ENCODE results near the gene TM7SF2. TPM values are rescaled to one million over a fixed set of nuclear protein-coding genes. Genes with fewer than 3 reads are reported as not detected.

The TM7SF2 gene
- total RNA-seq, 1 experiment from 2014 or later: 73.8 TPM

DNA sequence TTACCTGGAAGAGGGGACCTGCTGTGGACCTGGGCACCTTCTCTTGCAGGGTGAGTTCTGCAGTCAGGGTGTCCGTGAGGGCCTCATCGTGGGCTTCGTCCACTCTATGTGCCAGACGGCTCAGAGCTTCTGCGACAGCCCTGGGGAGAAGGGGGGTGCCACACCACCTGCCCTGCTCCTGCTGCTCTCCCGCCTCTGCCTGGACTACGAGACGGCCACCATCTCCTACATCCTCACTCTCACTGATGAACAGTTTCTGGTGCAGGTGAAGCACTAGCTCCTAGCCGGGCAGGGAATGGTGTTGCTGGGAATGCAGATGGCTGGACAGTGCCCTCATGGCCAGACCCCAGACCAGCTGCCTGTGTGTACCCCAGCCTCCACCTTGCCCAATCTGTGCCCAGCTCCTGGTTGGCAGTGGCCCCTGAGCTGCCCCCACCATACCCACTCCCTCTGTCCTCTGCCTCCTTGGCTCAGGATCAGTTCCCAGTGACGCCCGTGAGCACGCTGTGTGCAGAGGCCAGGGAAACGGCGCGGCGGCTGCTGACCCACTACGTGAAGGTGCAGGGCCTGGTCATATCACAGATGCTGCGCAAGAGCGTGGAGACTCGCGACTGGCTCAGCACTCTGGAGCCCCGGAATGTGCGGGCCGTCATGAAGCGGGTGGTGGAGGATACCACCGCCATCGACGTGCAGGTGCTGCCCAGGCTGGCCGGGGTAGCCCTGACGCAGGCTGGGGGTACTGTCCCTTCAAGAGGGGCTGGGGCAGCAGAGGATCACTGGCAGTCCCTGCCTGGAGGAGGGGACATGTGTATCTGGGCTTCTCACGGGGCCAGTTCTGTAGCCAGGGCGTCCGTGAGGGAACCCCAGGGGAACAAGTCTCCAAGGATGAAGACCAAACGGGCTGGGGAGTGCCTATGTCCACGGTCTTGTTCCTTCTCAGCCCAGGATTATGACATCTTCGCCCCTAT is 2.2 kb upstream of the TM7SF2 start:
- TF ChIP-seq, protein P1, sequence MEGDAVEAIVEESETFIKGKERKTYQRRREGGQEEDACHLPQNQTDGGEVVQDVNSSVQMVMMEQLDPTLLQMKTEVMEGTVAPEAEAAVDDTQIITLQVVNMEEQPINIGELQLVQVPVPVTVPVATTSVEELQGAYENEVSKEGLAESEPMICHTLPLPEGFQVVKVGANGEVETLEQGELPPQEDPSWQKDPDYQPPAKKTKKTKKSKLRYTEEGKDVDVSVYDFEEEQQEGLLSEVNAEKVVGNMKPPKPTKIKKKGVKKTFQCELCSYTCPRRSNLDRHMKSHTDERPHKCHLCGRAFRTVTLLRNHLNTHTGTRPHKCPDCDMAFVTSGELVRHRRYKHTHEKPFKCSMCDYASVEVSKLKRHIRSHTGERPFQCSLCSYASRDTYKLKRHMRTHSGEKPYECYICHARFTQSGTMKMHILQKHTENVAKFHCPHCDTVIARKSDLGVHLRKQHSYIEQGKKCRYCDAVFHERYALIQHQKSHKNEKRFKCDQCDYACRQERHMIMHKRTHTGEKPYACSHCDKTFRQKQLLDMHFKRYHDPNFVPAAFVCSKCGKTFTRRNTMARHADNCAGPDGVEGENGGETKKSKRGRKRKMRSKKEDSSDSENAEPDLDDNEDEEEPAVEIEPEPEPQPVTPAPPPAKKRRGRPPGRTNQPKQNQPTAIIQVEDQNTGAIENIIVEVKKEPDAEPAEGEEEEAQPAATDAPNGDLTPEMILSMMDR (IDR thresholded peaks at IDR 0.05; ENCODE audit: insufficient read depth in 1 of 2, low read depth in 1 of 2, low read length in 1 of 2, severe bottlenecking in 1 of 2, unreplicated experiment in 1 of 2): no peak
- Mint-ChIP-seq H3K9me3 (ENCODE audit: unreplicated experiment) (no peaks in the 10 kb centered on the region), H3K4me1 (ENCODE audit: low read depth, unreplicated experiment) (peaks cover 6% of the 10 kb centered on the region), H3K27ac (ENCODE audit: unreplicated experiment) (no peak overlapping the region), H3K4me3 (ENCODE audit: unreplicated experiment) (no peak overlapping the region), H3K36me3 (ENCODE audit: insufficient read depth, unreplicated experiment) (peaks cover 62% of the 10 kb centered on the region), H3K27me3 (ENCODE audit: insufficient read depth, unreplicated experiment) (no peaks in the 10 kb centered on the region)
- H3K36me3 ChIP-seq (ENCODE audit: control insufficient read depth, insufficient read depth, low read length): no peaks in the 10 kb centered on the region
- BruUV-seq (replicated peaks): no TSS peak
- no peaks in the 10 kb centered on the region for H3K27me3 ChIP-seq (replicated peaks; ENCODE audit: control insufficient read depth, insufficient read depth, low read length)
- peaks cover 21% of the 10 kb centered on the region for H3K4me1 ChIP-seq
- H3K9me3 ChIP-seq: no peaks in the 10 kb centered on the region
- intact Hi-C loops (cut with micrococcal nuclease; ENCODE audit: unreplicated experiment): loop anchor here (1.0 to 10.0 kb wide), 3 partner anchors 13 to 335 kb away; partner anchors contain the start of genes CAPN1, SF1 and VPS51
- POLR2A ChIA-PET: interaction anchor here (2.3 kb wide), 1 partner anchor 12 kb away, joined by 37 read pairs; the partner anchor contains the start of genes FAU and MRPL49
- no peak overlapping the region for H3K4me3 ChIP-seq (ENCODE audit: low read depth, low read length)
- CTCF ChIA-PET: interaction anchor here (0.6 to 1.7 kb wide), 9 partner anchors 10 to 805 kb away, joined by 3 to 9 read pairs (median 5); partner anchors contain the start of genes CAPN1, FAU, MRPL49 and SF1
- no peak for DNase-seq

DNA sequence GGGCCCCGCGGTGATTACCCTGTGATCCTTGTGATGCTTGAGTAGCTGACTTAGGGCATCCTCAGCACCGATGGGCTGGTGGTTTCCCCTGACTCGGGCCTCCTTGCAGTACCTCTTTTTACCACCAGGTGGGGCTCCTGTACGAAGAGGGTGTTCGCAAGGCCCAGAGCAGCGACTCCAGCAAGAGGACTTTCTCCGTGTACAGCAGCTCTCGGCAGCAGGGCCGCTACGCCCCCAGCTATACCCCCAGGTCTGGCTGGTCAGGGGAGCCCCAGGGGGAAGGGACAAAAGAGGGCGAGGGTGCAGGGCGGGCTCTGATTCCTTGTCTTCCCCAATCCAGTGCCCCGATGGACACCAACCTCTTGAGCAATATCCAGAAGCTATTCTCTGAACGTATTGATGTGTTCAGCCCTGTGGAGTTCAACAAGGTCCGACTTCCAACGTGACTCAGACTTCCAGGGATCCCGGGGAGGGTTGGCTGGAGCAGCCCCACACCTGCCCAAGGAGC is 1.3 kb upstream of the TM7SF2 start:
- Histone ChIP-seq H3K9me3 (no peaks in the 10 kb centered on the region), H3K4me3 (ENCODE audit: low read depth, low read length) (no peak overlapping the region), H3K36me3 (ENCODE audit: control insufficient read depth, insufficient read depth, low read length) (no peaks in the 10 kb centered on the region), H3K27me3 (replicated peaks; ENCODE audit: control insufficient read depth, insufficient read depth, low read length) (no peaks in the 10 kb centered on the region), H3K4me1 (peaks cover 21% of the 10 kb centered on the region)
- TF ChIP-seq, protein P1 (IDR thresholded peaks at IDR 0.05; ENCODE audit: insufficient read depth in 1 of 2, low read depth in 1 of 2, low read length in 1 of 2, severe bottlenecking in 1 of 2, unreplicated experiment in 1 of 2): peak; percentile 95 to 98
- H3K4me3 Mint-ChIP-seq (ENCODE audit: unreplicated experiment): no peak overlapping the region
- ChIA-PET POLR2A (interaction anchor here (1.0 to 2.3 kb wide), 3 partner anchors 11 to 332 kb away, joined by 3 to 37 read pairs (median 6); partner anchors contain the start of genes FAU, MRPL49 and SF1), CTCF (interaction anchor here (0.7 to 1.8 kb wide), 12 partner anchors 9 to 332 kb away, joined by 3 to 9 read pairs (median 5); partner anchors contain the start of genes CAPN1, FAU, MRPL49 and SF1)
- DNase-seq: peak; percentile 87 to 94
- peaks cover 6% of the 10 kb centered on the region for H3K4me1 Mint-ChIP-seq (ENCODE audit: low read depth, unreplicated experiment)
- no TSS peak for BruUV-seq (replicated peaks)
- H3K27ac Mint-ChIP-seq (ENCODE audit: unreplicated experiment): no peak overlapping the region
- intact Hi-C loops (cut with micrococcal nuclease; ENCODE audit: unreplicated experiment): loop anchor here (1.0 to 10.0 kb wide), 3 partner anchors 14 to 336 kb away; partner anchors contain the start of genes CAPN1, SF1 and VPS51
- H3K9me3 Mint-ChIP-seq (ENCODE audit: unreplicated experiment): no peaks in the 10 kb centered on the region
- H3K27me3 Mint-ChIP-seq (ENCODE audit: insufficient read depth, unreplicated experiment): no peaks in the 10 kb centered on the region
- H3K36me3 Mint-ChIP-seq (ENCODE audit: insufficient read depth, unreplicated experiment): peaks cover 65% of the 10 kb centered on the region

All from Caco-2 (cell line).